ENCODE measurements around the gene TRIO.

The TRIO gene

GRCh38 chr5:14142827-14143545, at the start of gene TRIO:
TRIO (plus strand) TSS chr5:14143342; CDS start chr5:14143726, 384 bp downstream.
- CTCF ChIA-PET: interaction anchor here (0.6 to 2.0 kb wide), 18 partner anchors 9 to 182 kb away, joined by 3 to 8 read pairs (median 3); no protein-coding TSS in a partner anchor
- Histone ChIP-seq H3K4me3 (ENCODE audit: low read depth, low read length) (peak within 1 kb of the TSS; percentile 69), H3K4me1 (ENCODE audit: control insufficient read depth, insufficient read depth, low read length) (peaks cover 44% of the 10 kb centered on the region), H3K9me3 (ENCODE audit: control insufficient read depth, insufficient read depth, low read depth, low read length) (no peaks in the 10 kb centered on the region), H3K36me3 (ENCODE audit: control insufficient read depth in 2 of 2, insufficient read depth in 1 of 2, low read length in 2 of 2) (no peaks in the 10 kb centered on the region), H3K27ac (ENCODE audit: extremely low read depth, low read depth, low read length) (peak within 1 kb of the TSS; percentile 98)
- POLR2A ChIA-PET: interaction anchor here (0.5 to 2.2 kb wide), 7 partner anchors 11 to 144 kb away, joined by 3 to 13 read pairs (median 3); no protein-coding TSS in a partner anchor
- no peak for TF ChIP-seq ZNF280C (tag by site-specific recombination; IDR thresholded peaks at IDR 0.05)
- TF ChIP-seq SETDB1 (IDR thresholded peaks at IDR 0.05; ENCODE audit: insufficient read length, low read length): no peak
- TF ChIP-seq ZNF133 (tag by site-specific recombination; IDR thresholded peaks at IDR 0.05): no peak
- peak; percentile 87 for TF ChIP-seq ZBTB11 (tag by site-specific recombination; conservative IDR thresholded peaks at IDR 0.05; ENCODE audit: low read depth)
- no peak for TF ChIP-seq ZNF624 (tag by site-specific recombination; IDR thresholded peaks at IDR 0.05)
- peak; percentile 91 for TF ChIP-seq ZBTB8A (tag by site-specific recombination; IDR thresholded peaks at IDR 0.05)
- TF ChIP-seq ZNF433 (tag by site-specific recombination; IDR thresholded peaks at IDR 0.05; ENCODE audit: low read depth): no peak
- TF ChIP-seq ZNF184 (tag by site-specific recombination; IDR thresholded peaks at IDR 0.05): peak; percentile 14; the same call in 1 of the 2 replicates
- TF ChIP-seq ZNF37A (tag by site-specific recombination; IDR thresholded peaks at IDR 0.05): no peak; the same call in 1 of the 2 replicates
- TF ChIP-seq ZNF121 (tag by site-specific recombination; IDR thresholded peaks at IDR 0.05): no peak
- TF ChIP-seq ZNF19 (tag by site-specific recombination; IDR thresholded peaks at IDR 0.05; ENCODE audit: low read depth): no peak
- no peak for TF ChIP-seq ZNF18 (tag by site-specific recombination; IDR thresholded peaks at IDR 0.05)
- no peak for TF ChIP-seq ZNF169 (tag by site-specific recombination; IDR thresholded peaks at IDR 0.05)
- no peak for TF ChIP-seq ZNF658 (tag by site-specific recombination; IDR thresholded peaks at IDR 0.05)
- 0 out of 2 replicates have a peak, but pooled peaks have one; percentile 79 for TF ChIP-seq ZFP37 (tag by site-specific recombination; IDR thresholded peaks at IDR 0.05)
- no peak for TF ChIP-seq ZBTB6 (tag by site-specific recombination; IDR thresholded peaks at IDR 0.05)
- no peak for TF ChIP-seq ZNF548 (tag by site-specific recombination; IDR thresholded peaks at IDR 0.05)
- TF ChIP-seq ZNF157 (tag by site-specific recombination; IDR thresholded peaks at IDR 0.05): no peak
- no peak for TF ChIP-seq ZNF707 (tag by site-specific recombination; IDR thresholded peaks at IDR 0.05)
- peak; percentile 91 for TF ChIP-seq GLIS1 (tag by site-specific recombination; IDR thresholded peaks at IDR 0.05)
- TF ChIP-seq ZNF561 (tag by site-specific recombination; IDR thresholded peaks at IDR 0.05; ENCODE audit: borderline replicate concordance): peak; percentile 36; the same call in 1 of the 2 replicates
- peak; percentile 89 for TF ChIP-seq KLF1 (tag by site-specific recombination; IDR thresholded peaks at IDR 0.05)
- TF ChIP-seq ZBTB44 (tag by site-specific recombination; IDR thresholded peaks at IDR 0.05): peak; percentile 41; the same call in 1 of the 2 replicates
- TF ChIP-seq BCL6B (tag by site-specific recombination; IDR thresholded peaks at IDR 0.05): no peak
- TF ChIP-seq ZNF664 (tag by site-specific recombination; IDR thresholded peaks at IDR 0.05): no peak
- peak; percentile 85 for TF ChIP-seq KLF16 (tag by site-specific recombination; IDR thresholded peaks at IDR 0.05)
- no peak for TF ChIP-seq ZBTB21 (tag by site-specific recombination; IDR thresholded peaks at IDR 0.05)
